HCT116 (cell line): ENCODE data around the gene DOK5. TPM values are rescaled to one million over a fixed set of nuclear protein-coding genes. Genes with fewer than 3 reads are reported as not detected.

Source experiments
- ATAC-seq: fragments of 200-7000 bp; cut with Tn5 transposase; 2 replicates; pipeline ENCODE4 v1.9.1; 2020; ENCODE audit warnings: mild to moderate bottlenecking, moderate library complexity
- BruUV-seq: library from RNA; stranded (reverse); fragments of 400-500 nt; replicated peaks from 2 replicates; lab custom pipeline; 2021; lab: Mats Ljungman, UMichigan
- CTCF ChIA-PET: fragments of 300-600 bp; sonication (Branson Sonifier 250); formaldehyde crosslinking; loops from one replicate; lab custom pipeline; 2021; ENCODE audit warnings: antibody characterized with exemption; lab: Charles Lee
- POLR2A ChIA-PET: fragments of 300-600, 350-600 bp; sonication (Branson Sonifier 250); formaldehyde crosslinking; loops from one replicate; lab custom pipeline; 2021; ENCODE audit warnings: antibody characterized with exemption; lab: Charles Lee
- RAD21 ChIA-PET, 2 experiments: fragments of 300-600 bp; sonication (Branson Sonifier 250); formaldehyde crosslinking; loops; one replicate each; lab custom pipeline; 2023; ENCODE audit warnings: low total read pairs in 2 of 2; ENCODE audit not compliant: uncharacterized antibody in 2 of 2, unreplicated experiment in 2 of 2, low non-redundant PET in 1 of 2; lab: Charles Lee
- DNase-seq: peaks from one replicate; pipeline ENCODE4 v3.0.0-alpha.2; 2010; ENCODE audit warnings: low read depth, low spot score
- H2AFZ ChIP-seq: fragments of 200-600 bp; shearing (Covaris generic), sonication (generic); 2 replicates; pipeline ENCODE4 v1.6.1; 2017; ENCODE audit warnings: low read depth, mixed run types, mixed read lengths, antibody characterized with exemption, low read length; ENCODE audit not compliant: poor library complexity, severe bottlenecking
- H3K27ac ChIP-seq: 2 replicates; pipeline ENCODE4 v1.5.1; 2012; ENCODE audit warnings: low read depth, low read length
- H3K27me3 ChIP-seq: fragments of 200-600 bp; sonication (generic); 2 replicates; pipeline ENCODE4 v1.6.1; 2016; ENCODE audit warnings: mixed run types, low read length, mixed read lengths; ENCODE audit not compliant: insufficient read depth
- H3K36me3 ChIP-seq, 2 experiments: fragments of 200-500 bp in 1 of 2; fragments of 200-600 bp in 1 of 2; sonication (Bioruptor generic) in 1 of 2; sonication (generic) in 1 of 2; 2 replicates each; pipeline versions ENCODE4 v1.5.1 to v1.6.1; 2014 to 2016; ENCODE audit warnings: low read length in 2 of 2, inconsistent platforms in 1 of 2, mixed read lengths in 1 of 2, mixed run types in 1 of 2; ENCODE audit not compliant: insufficient read depth in 2 of 2, control insufficient read depth in 1 of 2
- H3K4me1 ChIP-seq, 2 experiments: fragments of 200-600 bp in 1 of 2; sonication (generic) in 1 of 2; 2 replicates each; pipeline versions ENCODE4 v1.5.1 to v1.6.1; 2012 to 2017; ENCODE audit warnings: low read length in 2 of 2, inconsistent platforms in 1 of 2, mild to moderate bottlenecking in 1 of 2, mixed read lengths in 1 of 2, mixed run types in 1 of 2, moderate library complexity in 1 of 2; ENCODE audit not compliant: insufficient read depth in 2 of 2, control insufficient read depth in 1 of 2
- H3K4me2 ChIP-seq: fragments of 200-600 bp; sonication (generic); 2 replicates; pipeline ENCODE4 v1.6.1; 2017; ENCODE audit warnings: mixed run types, low read length, mixed read lengths
- H3K4me3 ChIP-seq, 2 experiments: fragments of 200-600 bp in 1 of 2; sonication (generic) in 1 of 2; replicated peaks in 1 of 2; 2 replicates each; pipeline ENCODE4 v1.5.1; 2011 to 2016; ENCODE audit warnings: low read length in 2 of 2, control low read depth in 1 of 2, low read depth in 1 of 2, mild to moderate bottlenecking in 1 of 2, mixed read lengths in 1 of 2, mixed run types in 1 of 2
- H3K79me2 ChIP-seq: fragments of 200-600 bp; sonication (generic); 2 replicates; pipeline ENCODE4 v1.6.1; 2017; ENCODE audit warnings: mild to moderate bottlenecking, mixed run types, low read length, moderate library complexity, mixed read lengths; ENCODE audit not compliant: insufficient read depth
- H3K9ac ChIP-seq: fragments of 200-600 bp; sonication (generic); 2 replicates; pipeline ENCODE4 v1.6.1; 2016; ENCODE audit warnings: low read length, mixed read lengths
- H3K9me2 ChIP-seq: fragments of 200-600 bp; sonication (generic), shearing (Covaris generic); 2 replicates; pipeline ENCODE4 v1.6.1; 2017; ENCODE audit warnings: mixed run types, mild to moderate bottlenecking, moderate library complexity; ENCODE audit not compliant: insufficient read depth
- H3K9me3 ChIP-seq, 2 experiments: fragments of 200-500 bp in 1 of 2; fragments of 200-600 bp in 1 of 2; sonication (Bioruptor generic) in 1 of 2; sonication (generic) in 1 of 2; 2 replicates each; pipeline ENCODE4 v1.6.1; 2014 to 2017; ENCODE audit warnings: low read length in 2 of 2, mixed read lengths in 2 of 2, inconsistent platforms in 1 of 2, low read depth in 1 of 2, mild to moderate bottlenecking in 1 of 2, mixed run types in 1 of 2, moderate library complexity in 1 of 2; ENCODE audit not compliant: control insufficient read depth in 1 of 2, insufficient read depth in 1 of 2
- H4K20me1 ChIP-seq: fragments of 200-600 bp; sonication (generic), shearing (Covaris generic); 2 replicates; pipeline ENCODE4 v1.6.1; 2017; ENCODE audit warnings: mixed run types, mild to moderate bottlenecking, moderate library complexity; ENCODE audit not compliant: insufficient read depth
- EGR1 ChIP-seq: IDR thresholded peaks from 2 replicates; pipeline ENCODE4 v1.6.1; 2012; ENCODE audit warnings: low read depth
- ELF1 ChIP-seq: IDR thresholded peaks from 2 replicates; pipeline ENCODE4 v1.6.1; 2012; ENCODE audit warnings: low read depth, borderline replicate concordance
- EZH2 ChIP-seq: fragments of 200-600 bp; sonication (generic); IDR thresholded peaks from 2 replicates; pipeline ENCODE4 v1.6.1; 2017; ENCODE audit warnings: antibody characterized with exemption, mixed run types
- EZH2phosphoT487 ChIP-seq: fragments of 200-600 bp; IDR thresholded peaks from 2 replicates; pipeline ENCODE4 v1.6.1; 2018; ENCODE audit warnings: antibody characterized with exemption, borderline replicate concordance
- POLR2AphosphoS5 ChIP-seq: IDR thresholded peaks from 2 replicates; pipeline ENCODE4 v1.6.1; 2011; ENCODE audit warnings: mild to moderate bottlenecking, low read depth, low read length, moderate library complexity
- RAD21 ChIP-seq: IDR thresholded peaks from 2 replicates; pipeline ENCODE4 v1.6.1; 2012; ENCODE audit warnings: low read depth, mild to moderate bottlenecking
- SIN3A ChIP-seq: IDR thresholded peaks from 2 replicates; pipeline ENCODE4 v1.6.1; 2012; ENCODE audit warnings: low read depth
- SP1 ChIP-seq: IDR thresholded peaks from 2 replicates; pipeline ENCODE4 v1.6.1; 2012; ENCODE audit warnings: low read depth
- SRF ChIP-seq: IDR thresholded peaks from 2 replicates; pipeline ENCODE4 v1.6.1; 2012; ENCODE audit warnings: low read depth
- TCF7L2 ChIP-seq: IDR thresholded peaks from 2 replicates; pipeline ENCODE4 v1.7.0; 2011; ENCODE audit warnings: borderline replicate concordance, inconsistent platforms; ENCODE audit not compliant: insufficient read depth, insufficient read length; ENCODE audit errors: extremely low read depth
- YY1 ChIP-seq: IDR thresholded peaks from 2 replicates; pipeline ENCODE4 v1.6.1; 2011; ENCODE audit warnings: low read length, low read depth, moderate library complexity, mild to moderate bottlenecking; ENCODE audit not compliant: insufficient replicate concordance; ENCODE audit errors: extremely low read depth
- ZFX ChIP-seq: fragments of 450-650 bp; IDR thresholded peaks from 2 replicates; pipeline ENCODE4 v1.6.1; 2017
- intact Hi-C: fragments of 100-400 bp; cut with micrococcal nuclease; formaldehyde crosslinking; loops from 2 replicates; pipeline ENCODE4 v1.10.0; 2022
- total RNA-seq: library from RNA; stranded (reverse); gene quantifications from one replicate; pipeline ENCODE4 v1.2.1, GENCODE V29; 2021; ENCODE audit not compliant: unreplicated experiment
- TF ChIP-seq, protein P1 (sequence below): IDR thresholded peaks from 2 replicates; pipeline ENCODE4 v1.6.1; 2012
- TF ChIP-seq, protein P2 (sequence below): IDR thresholded peaks from 2 replicates; pipeline ENCODE4 v1.6.1; 2012
- TF ChIP-seq, protein P3 (sequence below): IDR thresholded peaks from 2 replicates; pipeline ENCODE4 v1.6.1; 2011; ENCODE audit warnings: mild to moderate bottlenecking, low read length, moderate library complexity; ENCODE audit not compliant: insufficient replicate concordance; ENCODE audit errors: extremely low read depth
- TF ChIP-seq, protein P4 (sequence below): IDR thresholded peaks from 2 replicates; pipeline ENCODE4 v1.6.1; 2012; ENCODE audit warnings: low read depth

DOK5 gene
- total RNA-seq, 1 experiment from 2014 or later = not detected

DNA sequence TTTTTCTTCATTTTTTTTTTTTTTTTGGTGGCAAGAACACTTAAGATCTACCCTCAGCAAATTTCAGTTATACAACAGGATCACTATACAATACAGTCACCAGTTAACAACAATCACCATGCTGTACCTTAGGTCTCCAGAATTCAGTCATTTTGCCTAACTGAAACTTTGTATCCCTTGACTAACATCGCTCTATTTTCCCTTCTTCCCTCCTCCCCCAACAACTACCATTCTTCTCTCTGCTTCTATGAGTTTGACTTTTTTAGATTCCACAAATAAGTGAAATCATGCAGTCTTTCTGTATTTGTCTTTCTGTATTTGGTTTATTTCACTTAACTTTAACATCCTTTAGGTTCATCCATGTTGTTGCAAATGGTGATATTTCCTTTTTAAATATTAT is 42.4 kb upstream of the DOK5 start:
- no peak overlapping the region for H2AFZ ChIP-seq
- ChIA-PET RAD21 (no interaction called here), POLR2A (no interaction called here), CTCF (no interaction called here)
- ATAC-seq (no peak), DNase-seq (no peak)
- H3K4me2 ChIP-seq = no peak overlapping the region
- BruUV-seq = no TSS peak
- H3K27me3 ChIP-seq = no peaks in the 10 kb centered on the region
- H3K79me2 ChIP-seq = no peaks in the 10 kb centered on the region
- no peak overlapping the region for H3K4me3 ChIP-seq
- H3K9me3 ChIP-seq = no peaks in the 10 kb centered on the region
- no peaks in the 10 kb centered on the region for H3K4me1 ChIP-seq
- no peaks in the 10 kb centered on the region for H3K36me3 ChIP-seq
- TF ChIP-seq, protein P1, sequence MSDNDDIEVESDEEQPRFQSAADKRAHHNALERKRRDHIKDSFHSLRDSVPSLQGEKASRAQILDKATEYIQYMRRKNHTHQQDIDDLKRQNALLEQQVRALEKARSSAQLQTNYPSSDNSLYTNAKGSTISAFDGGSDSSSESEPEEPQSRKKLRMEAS = no peak
- intact Hi-C loops = no loop called here
- H3K9me2 ChIP-seq = no peaks in the 10 kb centered on the region
- H3K27ac ChIP-seq = no peak overlapping the region
- no peak overlapping the region for H3K9ac ChIP-seq
- no peaks in the 10 kb centered on the region for H4K20me1 ChIP-seq

DNA sequence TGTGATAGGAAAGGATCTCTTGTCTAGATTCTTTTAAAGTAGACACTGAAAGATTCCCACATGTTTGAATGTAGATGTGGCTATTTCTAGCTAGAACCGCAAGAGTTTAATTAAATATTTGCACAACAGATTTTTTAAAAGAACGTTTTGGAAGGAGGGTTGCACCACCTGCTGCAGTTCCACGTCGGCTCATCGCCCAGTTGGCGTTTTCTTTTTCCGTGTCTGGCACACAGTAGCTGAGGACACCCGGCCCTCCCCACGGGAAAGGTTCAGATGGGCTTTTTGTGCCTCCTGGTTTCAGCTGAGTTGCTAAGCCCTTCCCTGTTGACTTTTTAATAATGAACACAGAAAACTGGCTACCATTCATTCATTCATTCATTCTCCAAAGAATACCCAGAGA is 41.8 kb upstream of the DOK5 start:
- POLR2A ChIA-PET = no interaction called here
- intact Hi-C loops = no loop called here
- no peaks in the 10 kb centered on the region for H4K20me1 ChIP-seq
- no TSS peak for BruUV-seq
- CTCF ChIA-PET = no interaction called here
- H3K4me1 ChIP-seq = no peaks in the 10 kb centered on the region
- H2AFZ ChIP-seq = no peak overlapping the region
- no peak overlapping the region for H3K27ac ChIP-seq
- ATAC-seq (no peak), DNase-seq (no peak)
- no peaks in the 10 kb centered on the region for H3K79me2 ChIP-seq
- H3K9me3 ChIP-seq = no peaks in the 10 kb centered on the region
- H3K27me3 ChIP-seq = no peaks in the 10 kb centered on the region
- RAD21 ChIA-PET = no interaction called here
- H3K4me2 ChIP-seq = no peak overlapping the region
- H3K9ac ChIP-seq = no peak overlapping the region
- no peaks in the 10 kb centered on the region for H3K36me3 ChIP-seq
- H3K9me2 ChIP-seq = no peaks in the 10 kb centered on the region
- no peak overlapping the region for H3K4me3 ChIP-seq
- TF ChIP-seq POLR2AphosphoS5 (no peak), SRF (no peak), SP1 (no peak), YY1 (no peak), ELF1 (no peak), RAD21 (no peak), EZH2phosphoT487 (no peak), SIN3A (no peak), TCF7L2 (no peak), EGR1 (no peak), EZH2 (no peak), ZFX (no peak)
- TF ChIP-seq, protein P2, sequence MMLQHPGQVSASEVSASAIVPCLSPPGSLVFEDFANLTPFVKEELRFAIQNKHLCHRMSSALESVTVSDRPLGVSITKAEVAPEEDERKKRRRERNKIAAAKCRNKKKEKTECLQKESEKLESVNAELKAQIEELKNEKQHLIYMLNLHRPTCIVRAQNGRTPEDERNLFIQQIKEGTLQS = no peak
- TF ChIP-seq, protein P3, sequence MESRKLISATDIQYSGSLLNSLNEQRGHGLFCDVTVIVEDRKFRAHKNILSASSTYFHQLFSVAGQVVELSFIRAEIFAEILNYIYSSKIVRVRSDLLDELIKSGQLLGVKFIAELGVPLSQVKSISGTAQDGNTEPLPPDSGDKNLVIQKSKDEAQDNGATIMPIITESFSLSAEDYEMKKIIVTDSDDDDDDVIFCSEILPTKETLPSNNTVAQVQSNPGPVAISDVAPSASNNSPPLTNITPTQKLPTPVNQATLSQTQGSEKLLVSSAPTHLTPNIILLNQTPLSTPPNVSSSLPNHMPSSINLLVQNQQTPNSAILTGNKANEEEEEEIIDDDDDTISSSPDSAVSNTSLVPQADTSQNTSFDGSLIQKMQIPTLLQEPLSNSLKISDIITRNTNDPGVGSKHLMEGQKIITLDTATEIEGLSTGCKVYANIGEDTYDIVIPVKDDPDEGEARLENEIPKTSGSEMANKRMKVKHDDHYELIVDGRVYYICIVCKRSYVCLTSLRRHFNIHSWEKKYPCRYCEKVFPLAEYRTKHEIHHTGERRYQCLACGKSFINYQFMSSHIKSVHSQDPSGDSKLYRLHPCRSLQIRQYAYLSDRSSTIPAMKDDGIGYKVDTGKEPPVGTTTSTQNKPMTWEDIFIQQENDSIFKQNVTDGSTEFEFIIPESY = no peak
- TF ChIP-seq, protein P4, sequence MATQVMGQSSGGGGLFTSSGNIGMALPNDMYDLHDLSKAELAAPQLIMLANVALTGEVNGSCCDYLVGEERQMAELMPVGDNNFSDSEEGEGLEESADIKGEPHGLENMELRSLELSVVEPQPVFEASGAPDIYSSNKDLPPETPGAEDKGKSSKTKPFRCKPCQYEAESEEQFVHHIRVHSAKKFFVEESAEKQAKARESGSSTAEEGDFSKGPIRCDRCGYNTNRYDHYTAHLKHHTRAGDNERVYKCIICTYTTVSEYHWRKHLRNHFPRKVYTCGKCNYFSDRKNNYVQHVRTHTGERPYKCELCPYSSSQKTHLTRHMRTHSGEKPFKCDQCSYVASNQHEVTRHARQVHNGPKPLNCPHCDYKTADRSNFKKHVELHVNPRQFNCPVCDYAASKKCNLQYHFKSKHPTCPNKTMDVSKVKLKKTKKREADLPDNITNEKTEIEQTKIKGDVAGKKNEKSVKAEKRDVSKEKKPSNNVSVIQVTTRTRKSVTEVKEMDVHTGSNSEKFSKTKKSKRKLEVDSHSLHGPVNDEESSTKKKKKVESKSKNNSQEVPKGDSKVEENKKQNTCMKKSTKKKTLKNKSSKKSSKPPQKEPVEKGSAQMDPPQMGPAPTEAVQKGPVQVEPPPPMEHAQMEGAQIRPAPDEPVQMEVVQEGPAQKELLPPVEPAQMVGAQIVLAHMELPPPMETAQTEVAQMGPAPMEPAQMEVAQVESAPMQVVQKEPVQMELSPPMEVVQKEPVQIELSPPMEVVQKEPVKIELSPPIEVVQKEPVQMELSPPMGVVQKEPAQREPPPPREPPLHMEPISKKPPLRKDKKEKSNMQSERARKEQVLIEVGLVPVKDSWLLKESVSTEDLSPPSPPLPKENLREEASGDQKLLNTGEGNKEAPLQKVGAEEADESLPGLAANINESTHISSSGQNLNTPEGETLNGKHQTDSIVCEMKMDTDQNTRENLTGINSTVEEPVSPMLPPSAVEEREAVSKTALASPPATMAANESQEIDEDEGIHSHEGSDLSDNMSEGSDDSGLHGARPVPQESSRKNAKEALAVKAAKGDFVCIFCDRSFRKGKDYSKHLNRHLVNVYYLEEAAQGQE = no peak
- TF ChIP-seq, protein P1 = no peak
